Gastrocnemius medialis (tissue), 4 donors: ENCODE measurements around the gene NFKBIB.
"Not testable (repeated sequence)": the region's sequence is repeated elsewhere in the genome, so short reads cannot be mapped to it uniquely, and the experiment has no call there.

Experiments
- POLR2A ChIP-seq, 2 donors: fragments of 450-650 bp; IDR thresholded peaks; one replicate each; pipeline ENCODE4 v1.6.1; 2017; ENCODE audit warnings: antibody characterized with exemption in 2 of 2, mild to moderate bottlenecking in 2 of 2, moderate library complexity in 2 of 2
- TF ChIP-seq, protein P1 (sequence below), 5 experiments: fragments of 450-650 bp in 3 of 5; fragments of 200-600 bp in 2 of 5; sonication (generic) in 2 of 5; IDR thresholded peaks in 4 of 5; conservative IDR thresholded peaks in 1 of 5; 1 replicate in 4 of 5; 2 replicates in 1 of 5; pipeline ENCODE4 v1.5.1; 2016 to 2019; ENCODE audit warnings: antibody characterized with exemption in 5 of 5, mild to moderate bottlenecking in 3 of 5, moderate library complexity in 3 of 5

DNA sequence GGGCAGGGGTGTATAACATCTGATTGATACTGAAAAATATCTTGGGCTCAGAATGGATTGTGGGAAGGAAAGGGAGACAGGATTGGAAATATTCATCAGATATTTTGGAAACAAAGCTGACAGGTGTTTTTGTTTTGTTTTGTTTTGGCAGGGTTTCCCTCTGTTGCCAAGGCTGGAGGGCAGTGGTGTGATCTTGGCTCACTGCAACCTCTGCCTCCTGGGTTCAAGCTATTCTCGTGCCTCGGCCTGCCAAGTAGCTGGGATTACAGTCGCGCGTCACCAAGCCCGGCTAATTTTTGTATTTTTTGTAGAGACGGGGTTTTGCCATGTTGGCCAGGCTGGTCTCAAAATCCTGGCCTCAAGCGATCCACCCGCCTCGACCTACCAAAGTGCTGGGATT lies 26.4 kb upstream of the NFKBIB start:
- TF ChIP-seq POLR2A (IDR thresholded peaks at IDR 0.05), result not testable (repeated sequence)
- TF ChIP-seq, protein P1, sequence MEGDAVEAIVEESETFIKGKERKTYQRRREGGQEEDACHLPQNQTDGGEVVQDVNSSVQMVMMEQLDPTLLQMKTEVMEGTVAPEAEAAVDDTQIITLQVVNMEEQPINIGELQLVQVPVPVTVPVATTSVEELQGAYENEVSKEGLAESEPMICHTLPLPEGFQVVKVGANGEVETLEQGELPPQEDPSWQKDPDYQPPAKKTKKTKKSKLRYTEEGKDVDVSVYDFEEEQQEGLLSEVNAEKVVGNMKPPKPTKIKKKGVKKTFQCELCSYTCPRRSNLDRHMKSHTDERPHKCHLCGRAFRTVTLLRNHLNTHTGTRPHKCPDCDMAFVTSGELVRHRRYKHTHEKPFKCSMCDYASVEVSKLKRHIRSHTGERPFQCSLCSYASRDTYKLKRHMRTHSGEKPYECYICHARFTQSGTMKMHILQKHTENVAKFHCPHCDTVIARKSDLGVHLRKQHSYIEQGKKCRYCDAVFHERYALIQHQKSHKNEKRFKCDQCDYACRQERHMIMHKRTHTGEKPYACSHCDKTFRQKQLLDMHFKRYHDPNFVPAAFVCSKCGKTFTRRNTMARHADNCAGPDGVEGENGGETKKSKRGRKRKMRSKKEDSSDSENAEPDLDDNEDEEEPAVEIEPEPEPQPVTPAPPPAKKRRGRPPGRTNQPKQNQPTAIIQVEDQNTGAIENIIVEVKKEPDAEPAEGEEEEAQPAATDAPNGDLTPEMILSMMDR (IDR thresholded peaks at IDR 0.05 in 4 of 5, conservative IDR thresholded peaks at IDR 0.05 in 1 of 5), result not testable (repeated sequence)
